Activated CD8-positive, alpha-beta memory T cell treated with anti-CD3 and anti-CD28 coated beads, Interleukin-2, amount 50 U/mL, for 48 hours (primary cell): ENCODE data around the gene ASF1B.

ENCODE experiments used
- DNase-seq: peaks from one replicate; pipeline ENCODE4 v3.0.0-alpha.2; 2020

The ASF1B gene

GRCh38 chr19:14106840-14107239 is 29.5 kb downstream of the ASF1B start:
- no peak for DNase-seq

DNA sequence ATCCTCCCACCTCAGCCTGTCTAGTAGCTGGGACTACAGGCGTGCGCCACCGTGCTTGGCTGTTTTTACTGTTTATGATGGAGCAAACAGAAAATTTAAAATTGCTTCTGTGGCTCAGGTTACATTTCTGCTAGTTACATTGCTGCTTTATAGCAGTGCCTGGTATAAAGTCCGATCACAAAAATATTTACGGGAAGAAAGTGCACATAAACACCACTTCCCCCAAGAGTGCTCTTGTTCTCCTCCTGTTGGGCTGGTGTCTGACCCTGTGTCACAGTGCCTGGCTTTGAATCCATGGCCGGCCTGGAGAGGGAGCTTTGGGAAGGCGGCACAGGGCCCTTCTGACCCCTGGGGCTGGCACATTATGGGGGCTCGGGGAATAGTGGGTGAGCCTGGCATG is 30.7 kb downstream of the ASF1B start:
- DNase-seq = no peak

- DNase-seq = no peak
Observed at GRCh38 chr19:14103310-14103709, 33.1 kb downstream of the ASF1B start.

DNA sequence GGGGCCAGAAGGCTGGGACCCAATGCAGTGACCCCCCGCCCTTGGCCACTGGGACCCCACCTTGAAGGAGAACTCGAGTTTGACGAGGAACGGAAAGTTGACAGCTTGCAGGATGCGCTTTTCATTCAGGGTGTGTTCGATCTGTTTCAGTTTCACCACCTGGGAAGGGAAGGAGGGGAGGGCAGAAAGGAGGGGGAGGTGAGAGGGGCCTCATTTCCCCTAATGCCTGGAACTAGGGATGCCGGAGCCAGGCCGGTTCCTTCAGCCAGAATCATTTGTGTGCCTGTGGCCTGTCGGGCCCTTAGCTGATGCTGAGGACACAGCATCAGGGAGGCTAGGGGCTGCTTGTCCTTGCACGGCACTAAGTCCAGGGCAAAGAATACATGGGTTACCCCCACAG is 33.6 kb downstream of the ASF1B start:
- DNase-seq = no peak

DNA sequence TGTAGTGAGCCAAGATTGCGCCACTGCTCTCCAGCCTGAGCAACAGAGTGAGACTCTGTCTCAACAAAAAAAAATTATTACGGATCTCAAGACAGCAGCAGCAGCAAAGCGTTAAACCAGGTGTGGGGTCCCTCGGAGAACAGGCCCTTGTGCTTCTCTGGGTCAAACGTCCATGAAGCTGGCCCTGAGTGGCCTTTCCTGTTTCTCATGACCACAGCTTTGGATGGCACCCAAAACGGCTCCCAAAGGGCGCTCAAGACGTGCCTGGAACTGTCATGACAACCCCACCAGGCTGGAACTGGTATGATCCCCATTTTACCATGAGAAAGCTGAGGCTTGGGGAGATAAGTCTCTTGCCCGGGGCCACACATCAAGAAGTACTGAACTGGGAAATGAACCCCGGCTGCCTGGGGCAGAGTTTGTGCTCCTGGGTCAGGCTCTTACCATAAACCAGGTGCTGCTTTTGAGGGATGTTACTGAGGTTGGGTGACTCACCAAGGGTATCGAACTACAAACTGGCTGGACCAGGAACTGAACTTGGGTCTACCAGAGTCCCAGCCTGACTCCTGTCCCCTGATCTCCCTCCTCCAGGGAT is 34.2 kb downstream of the ASF1B start:
- no peak for DNase-seq

DNA sequence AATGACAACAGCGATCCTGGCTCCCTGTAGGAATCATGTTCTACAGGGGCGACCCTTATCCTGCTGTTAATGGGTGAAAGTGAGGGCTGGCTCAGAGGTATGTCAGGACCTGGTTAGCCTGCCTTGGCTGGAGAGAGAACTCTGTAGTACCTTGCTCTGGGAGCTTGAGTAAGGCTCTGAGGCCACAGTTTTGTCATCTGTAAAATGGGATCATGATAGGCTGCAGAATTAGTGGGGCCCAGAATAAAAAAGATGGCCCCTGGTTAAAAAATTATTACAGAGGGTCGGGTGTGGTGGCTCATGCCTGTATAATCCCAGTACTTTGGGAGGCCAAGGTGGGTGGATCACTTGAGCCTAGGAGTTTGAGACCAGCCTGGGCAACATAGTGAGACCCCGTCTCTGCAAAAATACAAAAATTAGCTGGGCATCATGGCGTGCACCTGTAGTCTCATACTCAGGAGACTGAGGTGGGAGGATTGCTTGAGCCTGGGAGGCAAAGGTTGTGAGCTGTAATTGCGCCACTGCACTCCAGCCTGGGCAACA is 35.3 kb downstream of the ASF1B start:
- no peak for DNase-seq

- DNase-seq = no peak
Observed at GRCh38 chr19:14097532-14098151, 38.7 kb downstream of the ASF1B start.

- no peak for DNase-seq
Observed at GRCh38 chr19:14096272-14096992, 40.0 kb downstream of the ASF1B start.

- DNase-seq = no peak
Observed at GRCh38 chr19:14094854-14095253, 41.5 kb downstream of the ASF1B start.

GRCh38 chr19:14093117-14093823 is 43.1 kb downstream of the ASF1B start:
- DNase-seq = no peak

DNA sequence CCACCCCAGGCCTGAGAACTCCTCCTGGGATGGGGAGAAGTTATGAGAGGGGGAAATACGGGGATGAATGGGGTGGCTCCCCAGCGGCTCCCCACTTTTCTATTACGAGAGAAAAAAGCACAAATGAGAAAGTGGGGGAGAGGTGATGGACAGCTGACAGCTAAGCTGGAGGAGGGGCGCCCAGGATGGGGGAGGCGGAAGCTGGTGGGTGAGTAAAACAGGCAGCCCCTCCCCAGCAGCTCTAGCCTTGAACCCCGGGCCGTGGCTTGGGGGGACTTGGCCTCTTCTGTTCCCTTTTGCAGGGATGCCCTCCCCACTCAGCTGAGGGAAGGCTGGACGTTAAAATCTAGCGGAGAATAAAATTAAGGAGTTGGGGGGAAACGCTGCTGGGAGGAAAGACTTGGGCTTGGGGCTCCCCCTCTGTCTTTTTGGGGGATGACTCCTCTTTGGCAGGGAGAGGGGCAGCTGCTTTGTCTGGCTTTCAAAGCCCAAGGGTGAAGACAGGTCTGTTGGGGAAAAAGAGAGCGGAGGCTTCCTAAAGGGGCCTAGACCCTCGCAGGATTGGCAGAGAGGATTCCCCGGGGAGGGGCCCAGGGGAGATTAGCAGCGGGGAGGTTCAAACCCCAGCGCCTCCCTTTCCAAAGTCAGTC is 44.5 kb downstream of the ASF1B start:
- DNase-seq = peak; percentile 77

DNA sequence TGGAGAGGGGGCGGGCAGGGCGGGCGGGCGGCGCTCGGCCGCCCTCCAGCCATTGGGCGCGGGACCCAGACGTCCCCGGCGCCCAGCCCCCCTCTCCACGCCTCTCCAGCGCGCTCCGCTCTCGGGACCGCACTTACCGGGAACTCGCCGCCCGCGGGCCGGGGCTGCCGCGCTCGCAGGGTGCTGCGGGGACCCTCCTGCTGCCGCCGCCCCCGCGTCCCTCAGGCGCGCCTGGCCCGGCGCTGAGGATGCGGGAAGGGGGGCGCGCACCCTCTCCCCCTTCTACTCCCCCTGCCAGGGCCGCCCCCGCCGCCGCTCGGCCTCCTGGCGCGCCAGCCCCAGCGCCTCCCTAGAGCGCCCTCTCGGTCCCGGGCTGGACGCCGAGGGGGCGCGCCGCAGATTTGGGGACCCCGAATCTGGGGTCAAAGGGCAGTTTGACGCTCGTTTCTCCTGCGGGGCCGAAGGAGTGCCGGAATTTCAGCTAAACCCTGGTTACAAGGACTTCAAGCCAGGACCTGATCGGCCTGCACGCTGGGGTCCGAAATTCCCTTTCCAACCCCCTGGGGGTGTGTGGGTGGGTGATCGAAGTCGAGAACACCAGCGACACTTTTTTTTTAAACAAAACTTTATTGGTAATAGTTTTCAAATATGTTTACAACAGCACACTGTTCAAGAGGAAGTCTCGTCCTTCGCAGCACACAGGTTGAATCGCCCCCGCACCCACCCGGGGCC is 45.1 kb downstream of the ASF1B start:
- DNase-seq = peak; percentile 86

DNA sequence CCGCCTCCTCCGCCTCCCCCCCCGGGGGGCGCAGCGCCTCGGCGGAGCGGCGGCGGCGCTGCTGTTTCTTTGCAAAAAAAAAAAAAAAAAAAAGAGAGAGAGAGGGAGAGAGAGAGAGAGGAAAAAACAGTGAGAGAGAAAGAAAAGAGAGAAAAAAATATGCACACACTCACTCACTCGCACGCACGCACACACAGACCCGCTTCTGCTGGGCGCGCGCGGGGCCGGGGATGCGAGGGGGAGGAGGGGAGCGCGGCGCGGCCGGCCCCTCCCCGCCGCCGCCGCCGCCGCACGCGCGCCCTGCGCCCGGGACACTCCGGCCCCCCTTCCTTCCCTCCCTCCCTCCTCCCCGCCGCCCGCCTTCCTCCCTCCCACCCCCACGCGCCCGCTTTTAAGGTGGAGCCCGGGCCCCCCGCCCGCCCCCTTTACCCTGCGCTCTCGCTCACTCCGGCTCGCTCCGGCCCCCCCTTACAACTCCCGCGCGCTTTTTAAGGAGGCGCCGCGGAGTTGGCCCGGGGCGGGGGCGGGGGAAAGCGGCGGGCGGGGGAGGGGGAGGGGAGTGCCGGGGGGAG is 45.8 kb downstream of the ASF1B start, which contains the start of gene SAMD1:
Gene SAMD1, minus strand, starts transcription at position 243 of the 572 bp plus-strand sequence.
- DNase-seq = no peak

DNA sequence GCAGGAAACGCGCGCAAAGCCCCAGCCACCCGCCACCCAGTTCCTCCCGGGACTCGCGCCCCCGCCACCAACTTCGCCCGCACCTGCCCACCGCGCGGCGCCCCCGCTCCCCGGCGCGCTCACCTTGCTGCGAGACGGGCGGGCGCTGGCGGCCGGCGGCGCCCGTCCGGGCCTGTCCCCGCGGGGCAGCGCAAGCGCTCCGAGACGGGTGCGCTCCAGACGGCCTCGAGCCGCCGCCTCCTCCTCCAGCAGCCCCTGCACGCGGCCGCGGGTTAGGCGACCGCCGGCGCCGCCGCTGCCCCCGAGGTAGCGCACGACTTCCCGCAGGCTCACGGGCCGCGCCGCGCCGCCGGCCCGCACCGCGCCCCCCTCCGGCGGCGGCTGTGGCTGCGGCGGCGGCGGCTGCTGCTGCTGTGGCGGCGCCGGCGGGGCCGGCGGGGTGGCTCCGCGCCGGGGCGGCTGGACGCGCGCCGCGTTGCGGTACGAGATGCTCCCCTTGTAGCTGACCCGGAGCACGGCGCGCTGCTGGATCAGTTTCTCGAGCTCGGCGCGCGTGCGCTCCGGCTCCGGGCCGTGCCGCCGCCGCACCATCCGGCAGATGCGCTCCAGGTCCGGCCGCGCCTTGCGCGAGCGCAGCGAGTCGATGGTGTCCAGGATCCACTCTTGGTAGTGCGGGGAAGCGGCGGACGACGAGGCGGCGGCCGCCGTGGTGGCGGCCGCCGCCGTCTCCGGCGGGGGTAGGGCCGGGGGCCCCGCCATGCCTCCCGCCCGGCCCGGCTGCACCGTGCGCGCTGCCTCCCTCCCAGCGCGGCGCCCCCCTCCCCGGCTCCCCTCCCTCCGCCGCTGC is 46.5 kb downstream of the ASF1B start:
- peak; percentile 80 for DNase-seq

DNA sequence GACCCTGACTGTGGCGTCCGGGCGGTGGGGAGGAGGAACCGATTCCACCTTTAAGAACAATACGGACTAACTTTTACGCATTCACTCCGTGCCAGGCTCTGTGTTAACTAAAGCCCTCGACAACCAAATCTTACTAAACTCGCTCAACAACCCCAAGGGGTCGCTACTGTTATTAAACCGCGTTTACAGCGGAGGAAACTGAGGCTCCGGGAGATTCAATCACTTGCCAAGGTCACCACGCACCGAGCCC is 47.1 kb downstream of the ASF1B start:
- no peak for DNase-seq

- no peak for DNase-seq
Observed at GRCh38 chr19:14088634-14089411, 47.6 kb downstream of the ASF1B start.

DNA sequence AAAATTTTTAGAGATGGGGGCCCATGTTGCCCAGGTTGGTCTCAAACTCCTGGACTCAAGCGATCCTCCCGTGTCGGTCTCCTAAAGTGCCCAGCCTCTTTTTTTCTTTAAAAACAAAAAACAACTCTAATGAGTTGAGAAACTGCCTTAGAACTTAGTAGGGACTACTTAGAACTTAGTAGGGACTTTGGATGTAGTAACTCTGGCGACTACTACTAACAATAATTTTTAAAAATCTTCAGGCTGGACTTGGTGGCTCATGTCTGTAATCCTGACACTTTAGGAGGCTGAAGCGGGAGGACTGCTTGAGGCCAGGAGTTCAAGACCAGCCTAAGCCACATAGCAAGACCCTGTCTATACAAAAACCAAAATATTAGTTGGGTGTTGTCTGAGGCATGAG is 50.3 kb downstream of the ASF1B start:
- no peak for DNase-seq

DNA sequence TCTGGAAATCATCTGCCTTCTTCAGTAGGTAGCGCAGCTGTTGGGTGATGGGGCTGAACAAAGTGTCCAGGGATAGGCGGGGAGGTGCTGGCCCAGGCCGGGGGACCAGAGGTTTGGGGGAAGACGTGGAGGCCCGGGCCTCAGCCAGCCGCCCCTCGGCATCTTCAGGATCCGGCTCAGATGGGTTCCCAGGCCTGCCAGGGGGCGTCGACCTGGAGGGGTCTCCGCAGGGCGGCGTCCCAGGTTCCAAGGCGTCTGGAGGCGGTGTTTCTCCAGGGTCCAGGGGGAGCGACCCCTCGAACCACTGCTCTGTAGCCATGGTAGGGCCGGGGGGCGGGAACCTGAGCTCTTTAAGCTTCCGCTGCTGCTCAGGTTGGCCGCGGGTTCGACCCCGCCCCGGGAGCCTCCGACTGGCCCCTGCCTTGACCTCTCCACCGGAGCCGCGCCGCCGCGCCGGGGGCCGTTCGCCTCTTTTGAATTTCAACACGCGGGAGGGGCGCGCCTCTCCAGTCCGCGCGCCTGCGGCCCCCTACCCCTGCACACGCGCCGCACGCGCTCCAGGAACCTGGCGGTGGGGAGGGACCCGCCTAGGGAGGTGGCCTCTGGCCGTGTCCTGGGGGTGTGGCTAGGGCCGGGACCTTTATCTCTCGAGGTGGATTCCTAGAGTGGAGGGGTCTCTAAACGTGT is 50.9 kb downstream of the ASF1B start, which contains the start of gene C19orf67:
Gene C19orf67, minus strand, starts transcription at position 475 of the 687 bp plus-strand sequence. Its CDS starts 156 bp downstream, at position 319.
- no peak for DNase-seq

DNA sequence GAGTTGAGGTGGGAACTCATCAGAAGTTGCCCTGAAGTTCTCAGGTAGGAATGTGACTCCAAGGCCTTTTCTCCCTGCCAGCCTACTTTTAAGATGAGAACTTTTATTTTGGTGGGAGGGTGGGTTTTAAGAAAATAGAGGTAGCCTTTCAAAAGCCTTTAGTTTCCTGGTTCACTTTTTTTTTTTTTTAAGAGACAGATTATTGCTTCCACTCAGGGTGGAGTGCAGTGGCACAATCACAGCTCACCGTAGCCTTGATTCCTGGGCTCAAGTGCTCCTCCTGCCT is 53.8 kb downstream of the ASF1B start:
- DNase-seq = no peak
